ENCODE data around the gene UBE2O. TPM values are rescaled to one million over a fixed set of nuclear protein-coding genes. Genes with fewer than 3 reads are reported as not detected.
A peak's percentile ranks its signal among the peaks of the same experiment; 100 is the strongest.

UBE2O gene
- total and polyA plus RNA-seq, 4 donors, result 25.0 to 47.4 (median 35.8) TPM

DNA sequence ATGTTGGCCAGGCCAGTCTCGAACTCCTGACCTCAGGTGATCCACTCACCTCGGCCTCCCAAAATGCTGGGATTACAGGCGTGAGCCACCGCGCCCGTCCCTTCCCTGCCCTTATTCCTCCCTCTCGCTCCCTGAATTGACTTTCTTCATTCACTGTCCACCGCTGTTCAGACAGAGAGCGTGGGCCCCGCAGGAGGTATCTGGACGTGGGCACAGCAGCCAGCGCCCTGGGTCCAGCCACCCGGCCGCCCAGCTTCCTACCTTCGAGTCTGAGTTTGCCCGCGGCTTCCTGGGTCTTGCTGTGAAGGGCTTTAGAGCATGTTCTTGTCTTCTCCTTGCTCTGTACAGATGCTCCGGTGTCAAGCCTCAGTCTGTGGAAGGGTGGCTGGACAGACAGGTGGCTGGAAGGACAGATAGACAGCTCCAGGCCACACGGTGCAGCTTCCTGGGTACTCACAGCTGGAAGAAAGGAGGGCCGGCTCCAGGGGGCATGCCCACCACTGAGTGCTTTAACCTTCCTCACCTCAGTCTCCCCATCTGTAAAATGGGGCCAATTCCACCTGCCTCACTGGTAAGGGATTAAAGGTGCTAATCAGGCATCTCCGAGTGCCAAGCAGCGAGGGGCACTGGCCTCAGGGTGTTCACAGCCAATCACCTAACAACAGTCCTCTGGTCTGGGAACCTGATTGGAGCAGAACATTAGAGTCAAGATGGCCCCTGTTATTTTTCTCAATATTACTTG lies 34.7 kb upstream of the UBE2O start:
- WGBS (ENCODE audit: insufficient coverage), result 93% methylated on average over 21 of the region's 22 CpGs
- H3K9me3 ChIP-seq (ENCODE audit: control insufficient read depth, insufficient read depth, low read length), result no peaks in the 10 kb centered on the region

DNA sequence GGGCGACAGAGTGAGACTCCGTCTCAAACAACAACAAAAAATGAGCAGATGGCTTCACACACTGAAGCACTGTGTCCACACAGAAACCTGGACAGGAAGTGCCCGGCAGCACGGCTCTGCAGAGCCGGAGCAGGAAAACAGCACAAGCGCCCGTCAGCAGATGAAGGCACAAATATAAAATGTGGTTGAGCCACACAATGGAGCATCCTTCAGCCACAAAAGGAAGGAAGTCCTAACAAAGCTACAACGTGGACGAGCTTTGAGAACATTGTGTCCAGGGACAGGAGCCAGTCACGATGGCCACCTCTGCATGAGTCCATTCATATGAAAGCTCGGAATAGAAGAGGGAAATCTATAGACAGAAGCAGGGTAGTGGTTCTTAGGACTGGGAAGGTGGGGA lies 32.6 kb upstream of the UBE2O start:
- Histone ChIP-seq H3K27ac (ENCODE audit: low read depth, low read length) (peak overlapping the region; percentile 29), H3K4me1 (ENCODE audit: control insufficient read depth, insufficient read depth, low read length) (peaks cover 20% of the 10 kb centered on the region), H3K36me3 (ENCODE audit: control insufficient read depth, insufficient read depth, low read length) (no peaks in the 10 kb centered on the region), H3K27me3 (ENCODE audit: control insufficient read depth, insufficient read depth, low read length) (no peaks in the 10 kb centered on the region), H3K9me3 (ENCODE audit: control insufficient read depth, insufficient read depth, low read length) (no peaks in the 10 kb centered on the region), H3K4me3 (ENCODE audit: low read depth, low read length) (no peak overlapping the region)
- DNase-seq (ENCODE audit: low read depth in 4 of 6, low spot score in 6 of 6), result peak in 1 of 6 donors; percentile 10
- 36% methylated on average over 11 of the region's 11 CpGs for WGBS (ENCODE audit: insufficient coverage)

More for the DNA sequence above, 34.7 kb upstream of the UBE2O start:
- peaks cover 18% of the 10 kb centered on the region for H3K4me1 ChIP-seq (ENCODE audit: control insufficient read depth, insufficient read depth, low read length)
- H3K4me3 ChIP-seq (ENCODE audit: low read depth, low read length), result no peak overlapping the region
- no peak overlapping the region for H3K27ac ChIP-seq (ENCODE audit: low read depth, low read length)
- DNase-seq (ENCODE audit: low read depth in 4 of 6, low spot score in 6 of 6), result no peak
- H3K36me3 ChIP-seq (ENCODE audit: control insufficient read depth, insufficient read depth, low read length), result no peaks in the 10 kb centered on the region
- H3K27me3 ChIP-seq (ENCODE audit: control insufficient read depth, insufficient read depth, low read length), result no peaks in the 10 kb centered on the region

DNA sequence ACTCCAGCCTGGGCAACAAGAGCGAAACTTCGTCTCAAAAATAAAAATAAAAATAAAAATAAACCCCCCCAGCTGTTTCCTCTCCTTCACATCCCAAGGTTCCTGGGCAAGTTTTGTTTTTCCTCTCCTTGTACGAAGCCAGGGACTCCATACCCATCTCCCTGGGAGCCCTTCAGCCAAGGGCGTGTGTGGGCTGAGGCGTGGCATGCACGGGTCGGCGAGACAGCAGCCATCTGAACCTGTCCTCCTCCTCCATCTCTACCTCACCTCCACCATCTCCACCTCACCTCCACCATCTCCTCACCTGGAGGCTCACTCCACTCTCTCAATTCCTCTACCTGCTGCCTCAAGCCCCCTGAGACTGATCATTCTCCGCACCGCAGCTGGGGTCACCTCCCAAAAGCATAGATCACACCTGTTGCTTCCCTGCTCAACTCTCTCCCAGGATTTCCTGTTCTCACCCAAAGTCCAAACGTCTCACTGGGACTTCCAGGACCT lies 31.3 kb upstream of the UBE2O start:
- Histone ChIP-seq H3K27ac (ENCODE audit: low read depth, low read length) (no peak overlapping the region), H3K9me3 (ENCODE audit: control insufficient read depth, insufficient read depth, low read length) (no peaks in the 10 kb centered on the region), H3K4me3 (ENCODE audit: low read depth, low read length) (no peak overlapping the region), H3K27me3 (ENCODE audit: control insufficient read depth, insufficient read depth, low read length) (no peaks in the 10 kb centered on the region), H3K4me1 (ENCODE audit: control insufficient read depth, insufficient read depth, low read length) (peaks cover 29% of the 10 kb centered on the region), H3K36me3 (ENCODE audit: control insufficient read depth, insufficient read depth, low read length) (peaks cover 3% of the 10 kb centered on the region)
- no peak for DNase-seq (ENCODE audit: low read depth in 4 of 6, low spot score in 6 of 6)
- 90% methylated on average over 9 of the region's 11 CpGs for WGBS (ENCODE audit: insufficient coverage)

DNA sequence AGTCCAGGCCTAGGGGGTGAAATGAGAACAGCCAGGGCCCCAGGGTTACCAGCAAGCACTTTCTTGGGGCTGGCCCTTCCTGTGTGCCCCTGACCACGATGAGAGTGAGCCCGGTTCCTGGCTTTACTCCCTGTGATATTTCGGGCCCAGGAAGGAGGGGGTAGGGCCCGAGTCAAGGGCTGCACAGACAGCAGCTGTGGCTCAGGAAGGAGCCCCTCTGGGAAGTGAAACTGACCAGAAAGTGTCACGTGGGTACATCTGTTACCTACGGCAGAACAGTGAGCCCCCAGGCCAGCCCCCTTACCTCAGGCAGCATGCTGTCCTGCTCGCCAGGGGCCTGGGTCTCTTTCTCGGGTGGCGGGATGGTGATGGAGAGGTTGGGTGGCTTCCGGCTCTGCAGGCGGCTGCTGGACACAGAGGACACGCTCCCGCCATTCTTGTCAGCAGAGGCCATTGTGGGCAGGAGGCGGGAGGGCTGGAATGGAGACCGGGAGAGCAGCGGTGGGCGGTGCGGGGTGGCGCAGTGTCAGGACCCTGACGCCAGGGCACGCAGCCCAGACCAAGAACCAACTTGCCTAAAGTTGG lies 28.2 kb upstream of the UBE2O start:
- peaks cover 13% of the 10 kb centered on the region for H3K36me3 ChIP-seq (ENCODE audit: control insufficient read depth, insufficient read depth, low read length)
- peak in 1 of 6 donors; percentile 34 for DNase-seq (ENCODE audit: low read depth in 4 of 6, low spot score in 6 of 6)
- H3K27me3 ChIP-seq (ENCODE audit: control insufficient read depth, insufficient read depth, low read length), result no peaks in the 10 kb centered on the region
- no peaks in the 10 kb centered on the region for H3K9me3 ChIP-seq (ENCODE audit: control insufficient read depth, insufficient read depth, low read length)
- no peak overlapping the region for H3K4me3 ChIP-seq (ENCODE audit: low read depth, low read length)
- H3K27ac ChIP-seq (ENCODE audit: low read depth, low read length), result peak overlapping the region; percentile 93
- 72% methylated on average over 18 of the region's 21 CpGs for WGBS (ENCODE audit: insufficient coverage)
- H3K4me1 ChIP-seq (ENCODE audit: control insufficient read depth, insufficient read depth, low read length), result peaks cover 30% of the 10 kb centered on the region

DNA sequence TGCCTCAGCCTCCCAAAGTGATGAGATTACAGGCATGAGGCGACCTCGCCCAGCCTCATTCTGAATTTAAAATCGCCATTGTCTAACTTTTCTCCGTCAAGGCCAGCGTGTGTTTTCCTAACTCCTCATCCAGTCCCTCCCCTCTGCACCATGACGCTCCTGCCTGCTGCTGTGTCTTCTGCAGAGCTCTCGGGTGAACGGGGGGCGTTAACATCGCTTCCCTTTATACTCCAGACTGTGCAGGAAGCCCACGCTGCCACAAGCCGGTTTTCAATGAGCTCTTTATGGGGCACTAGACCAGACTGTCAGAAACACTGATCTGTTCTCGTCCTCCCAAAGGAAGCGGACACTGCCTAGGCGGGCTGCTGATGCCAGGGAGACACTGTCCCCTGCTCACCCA lies 27.7 kb upstream of the UBE2O start:
- Histone ChIP-seq H3K9me3 (ENCODE audit: control insufficient read depth, insufficient read depth, low read length) (no peaks in the 10 kb centered on the region), H3K4me3 (ENCODE audit: low read depth, low read length) (no peak overlapping the region), H3K27ac (ENCODE audit: low read depth, low read length) (peak overlapping the region; percentile 93), H3K4me1 (ENCODE audit: control insufficient read depth, insufficient read depth, low read length) (peaks cover 27% of the 10 kb centered on the region), H3K27me3 (ENCODE audit: control insufficient read depth, insufficient read depth, low read length) (no peaks in the 10 kb centered on the region), H3K36me3 (ENCODE audit: control insufficient read depth, insufficient read depth, low read length) (peaks cover 13% of the 10 kb centered on the region)
- WGBS (ENCODE audit: insufficient coverage), result 12% methylated on average over 14 of the region's 15 CpGs
- DNase-seq (ENCODE audit: low read depth in 4 of 6, low spot score in 6 of 6), result peak in 4 of 6 donors; percentile 58 to 86 (median 71)

DNA sequence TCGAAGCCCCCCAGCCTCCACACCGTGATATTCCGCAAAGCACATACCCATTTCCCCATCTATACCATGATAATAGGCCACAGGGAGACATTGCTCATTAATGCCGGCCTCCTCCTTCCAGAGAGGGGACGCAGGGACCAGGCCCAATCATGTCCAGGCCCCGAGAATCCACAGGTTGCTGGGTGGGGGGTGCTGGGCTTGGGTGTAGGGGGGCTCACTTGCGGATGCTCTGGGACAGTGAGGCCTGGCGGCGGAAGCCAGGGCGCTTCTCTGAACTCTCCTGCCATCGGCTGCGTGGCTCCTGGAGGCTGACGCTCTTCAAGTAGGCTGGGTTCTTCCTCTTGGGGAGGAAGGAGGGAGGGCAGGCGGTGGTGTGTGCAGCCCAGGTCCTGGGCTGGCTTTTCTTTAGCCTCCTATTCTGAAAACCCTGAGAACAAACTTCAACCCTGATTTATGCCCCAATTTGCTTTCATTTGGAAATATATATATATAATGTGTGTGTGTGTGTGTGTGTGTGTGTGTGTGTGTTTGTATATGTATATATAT lies 26.6 kb upstream of the UBE2O start:
- Histone ChIP-seq H3K36me3 (ENCODE audit: control insufficient read depth, insufficient read depth, low read length) (peaks cover 17% of the 10 kb centered on the region), H3K27ac (ENCODE audit: low read depth, low read length) (no peak overlapping the region)
- 77% methylated on average over 4 of the region's 14 CpGs for WGBS (ENCODE audit: insufficient coverage)

DNA sequence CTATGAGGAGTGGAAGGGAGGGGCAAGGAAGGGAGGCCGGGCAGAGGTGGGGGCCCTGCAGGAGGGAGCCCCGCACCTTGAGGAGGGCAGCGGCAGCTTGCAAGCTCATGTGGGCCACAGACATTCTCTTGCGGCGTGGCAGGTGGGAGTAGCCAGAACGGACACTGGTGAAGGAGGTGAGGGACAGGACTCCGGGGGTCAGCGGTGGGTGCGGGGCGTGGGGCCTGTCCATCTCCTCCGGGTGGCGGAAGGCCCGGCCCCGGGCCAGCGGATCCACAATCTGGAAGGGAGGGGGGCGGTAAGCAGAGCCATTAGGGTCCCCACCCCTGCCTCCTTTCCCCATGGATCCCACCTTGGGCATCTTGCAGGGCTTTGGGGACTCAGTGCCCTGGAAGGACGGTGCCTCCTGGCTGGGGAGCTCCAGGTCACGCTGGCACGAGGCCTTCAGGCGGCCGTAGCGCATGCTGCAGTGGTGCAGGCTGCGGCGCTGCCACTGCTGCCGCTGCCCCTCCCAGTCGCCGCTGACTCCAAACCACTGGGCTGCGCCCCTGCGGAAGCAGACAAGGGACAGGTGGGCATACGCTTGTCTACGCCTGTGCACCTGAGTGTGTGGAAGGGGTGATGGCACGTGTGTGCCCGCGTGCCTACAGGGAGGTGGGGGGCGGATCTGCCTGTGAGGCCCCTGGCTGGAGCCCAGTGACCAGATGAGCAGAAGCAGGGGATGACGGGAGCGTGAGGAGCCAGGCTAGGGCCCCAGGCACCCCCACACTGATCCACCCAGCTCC lies 26.0 kb upstream of the UBE2O start:
- no peak overlapping the region for H3K27ac ChIP-seq (ENCODE audit: low read depth, low read length)
- H3K4me3 ChIP-seq (ENCODE audit: low read depth, low read length), result no peak overlapping the region
- DNase-seq (ENCODE audit: low read depth in 4 of 6, low spot score in 6 of 6), result no peak
- no peaks in the 10 kb centered on the region for H3K27me3 ChIP-seq (ENCODE audit: control insufficient read depth, insufficient read depth, low read length)
- WGBS (ENCODE audit: insufficient coverage), result 92% methylated on average over 34 of the region's 37 CpGs
- H3K36me3 ChIP-seq (ENCODE audit: control insufficient read depth, insufficient read depth, low read length), result peaks cover 19% of the 10 kb centered on the region
- H3K4me1 ChIP-seq (ENCODE audit: control insufficient read depth, insufficient read depth, low read length), result peaks cover 22% of the 10 kb centered on the region
- no peaks in the 10 kb centered on the region for H3K9me3 ChIP-seq (ENCODE audit: control insufficient read depth, insufficient read depth, low read length)

More for the DNA sequence above, 26.6 kb upstream of the UBE2O start:
- Histone ChIP-seq H3K4me3 (ENCODE audit: low read depth, low read length) (no peak overlapping the region), H3K4me1 (ENCODE audit: control insufficient read depth, insufficient read depth, low read length) (peaks cover 22% of the 10 kb centered on the region), H3K9me3 (ENCODE audit: control insufficient read depth, insufficient read depth, low read length) (no peaks in the 10 kb centered on the region), H3K27me3 (ENCODE audit: control insufficient read depth, insufficient read depth, low read length) (no peaks in the 10 kb centered on the region)
- no peak for DNase-seq (ENCODE audit: low read depth in 4 of 6, low spot score in 6 of 6)

DNA sequence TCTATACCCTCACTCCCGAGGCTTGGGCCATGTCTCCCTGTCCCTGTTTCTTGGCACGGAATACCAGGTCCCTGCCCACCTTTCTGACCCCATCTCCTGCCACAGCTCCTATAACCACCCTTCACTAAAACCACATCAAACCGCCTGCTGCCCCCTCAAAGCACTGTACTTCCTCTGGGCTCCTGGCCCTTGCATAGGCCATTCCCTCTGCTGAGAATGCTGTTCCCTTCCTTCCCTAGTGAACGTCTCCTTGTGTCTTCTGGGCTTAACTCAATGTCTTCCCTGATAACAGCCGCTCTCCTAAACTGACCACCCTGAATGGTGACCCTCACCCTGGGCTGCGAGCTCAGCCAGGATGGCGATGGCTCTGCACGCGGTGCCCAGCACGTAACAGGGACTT lies 25.1 kb upstream of the UBE2O start:
- Histone ChIP-seq H3K9me3 (ENCODE audit: control insufficient read depth, insufficient read depth, low read length) (no peaks in the 10 kb centered on the region), H3K4me1 (ENCODE audit: control insufficient read depth, insufficient read depth, low read length) (peaks cover 22% of the 10 kb centered on the region), H3K36me3 (ENCODE audit: control insufficient read depth, insufficient read depth, low read length) (peaks cover 21% of the 10 kb centered on the region), H3K27ac (ENCODE audit: low read depth, low read length) (no peak overlapping the region), H3K4me3 (ENCODE audit: low read depth, low read length) (no peak overlapping the region), H3K27me3 (ENCODE audit: control insufficient read depth, insufficient read depth, low read length) (no peaks in the 10 kb centered on the region)
- WGBS (ENCODE audit: insufficient coverage), result 94% methylated on average over 10 of the region's 10 CpGs
- no peak for DNase-seq (ENCODE audit: low read depth in 4 of 6, low spot score in 6 of 6)

DNA sequence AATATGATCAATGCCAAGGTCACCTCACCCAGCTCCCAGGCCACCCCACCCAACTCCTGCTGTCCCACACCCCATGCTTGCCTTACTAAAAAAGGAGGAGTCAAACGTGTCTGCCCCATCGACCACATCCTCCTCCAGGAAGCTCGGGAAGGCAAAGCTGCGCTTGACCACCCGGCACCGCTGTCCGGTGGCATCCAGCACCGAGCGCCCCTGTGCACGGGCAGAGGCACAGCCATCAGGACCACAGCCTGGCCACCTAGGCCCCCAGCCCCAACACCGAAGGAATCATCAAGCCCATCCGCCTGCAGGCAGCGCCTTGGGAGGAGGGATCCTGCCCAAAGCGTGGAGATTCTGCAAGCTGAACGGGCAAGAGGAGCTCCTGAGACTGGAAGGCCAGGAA lies 24.6 kb upstream of the UBE2O start:
- no peak for DNase-seq (ENCODE audit: low read depth in 4 of 6, low spot score in 6 of 6)
- H3K9me3 ChIP-seq (ENCODE audit: control insufficient read depth, insufficient read depth, low read length), result no peaks in the 10 kb centered on the region
- no peaks in the 10 kb centered on the region for H3K27me3 ChIP-seq (ENCODE audit: control insufficient read depth, insufficient read depth, low read length)
- peaks cover 21% of the 10 kb centered on the region for H3K36me3 ChIP-seq (ENCODE audit: control insufficient read depth, insufficient read depth, low read length)
- 89% methylated on average over 15 of the region's 15 CpGs for WGBS (ENCODE audit: insufficient coverage)
- no peak overlapping the region for H3K27ac ChIP-seq (ENCODE audit: low read depth, low read length)
- H3K4me1 ChIP-seq (ENCODE audit: control insufficient read depth, insufficient read depth, low read length), result peaks cover 22% of the 10 kb centered on the region
- no peak overlapping the region for H3K4me3 ChIP-seq (ENCODE audit: low read depth, low read length)

Measured in spinal cord (tissue), 10 donors.